Measurements from ENCODE around the gene MLLT3. TPM values are rescaled to one million over a fixed set of nuclear protein-coding genes. Genes with fewer than 3 reads are reported as not detected.

Gene MLLT3
- total and polyA plus RNA-seq, 3 donors from 2014 or later: 5.2 to 11.0 (median 7.6) TPM

DNA sequence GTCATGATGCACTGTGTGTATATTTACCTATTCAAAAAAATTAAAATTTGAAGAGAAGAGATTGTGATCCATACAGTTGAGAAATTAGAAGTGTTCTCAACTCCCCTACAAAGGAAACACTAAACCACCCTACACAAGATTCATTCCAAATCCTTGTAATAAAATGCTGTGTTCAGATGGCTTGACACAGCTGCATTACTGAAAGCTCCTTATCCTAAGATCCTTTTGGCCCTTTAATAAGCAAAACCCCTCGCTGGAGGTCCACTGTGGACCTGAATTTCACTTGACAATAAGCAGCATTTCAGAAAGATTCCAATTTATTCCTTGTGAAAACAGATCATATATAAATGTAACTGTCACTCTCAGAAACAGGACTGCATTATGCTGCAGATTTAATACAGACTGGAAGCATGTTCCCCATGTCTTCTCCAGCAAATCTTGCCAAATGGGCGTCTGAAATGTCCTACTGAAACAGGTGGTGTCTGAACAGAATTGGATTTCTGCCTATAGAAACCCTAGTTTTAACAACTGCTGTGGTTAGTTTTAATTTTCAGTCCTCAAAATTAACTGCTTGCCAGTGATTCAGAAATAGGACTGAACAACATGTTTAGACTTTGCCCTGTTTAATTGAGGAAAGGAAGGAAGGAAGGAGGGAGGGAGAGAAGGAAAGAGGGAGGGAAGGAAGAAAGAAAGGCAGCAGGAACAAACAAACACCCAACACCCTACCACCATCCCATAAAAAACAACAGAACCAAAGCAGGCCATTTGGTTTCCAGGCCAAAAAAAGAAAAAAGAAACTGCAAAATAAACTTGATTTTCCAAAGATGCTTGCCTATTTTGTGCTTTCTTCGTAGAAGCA lies 179.6 kb downstream of the MLLT3 start:
- Histone ChIP-seq H3K9me3 (no peaks in the 10 kb centered on the region), H3K4me3 (no peak overlapping the region), H3K27me3 (no peaks in the 10 kb centered on the region), H3K36me3 (ENCODE audit: low read depth, missing control alignments) (no peaks in the 10 kb centered on the region), H3K27ac (no peak overlapping the region), H3K4me1 (no peaks in the 10 kb centered on the region)
- intact Hi-C loops (cut with DNase I; ENCODE audit: low total_unique reads): no loop called here
- whole genome bisulfite sequencing, 2 donors: 55 to 68% methylated on average over 3 of the region's 3 CpGs
- DNase-seq: no peak
- TF ChIP-seq, protein P1, sequence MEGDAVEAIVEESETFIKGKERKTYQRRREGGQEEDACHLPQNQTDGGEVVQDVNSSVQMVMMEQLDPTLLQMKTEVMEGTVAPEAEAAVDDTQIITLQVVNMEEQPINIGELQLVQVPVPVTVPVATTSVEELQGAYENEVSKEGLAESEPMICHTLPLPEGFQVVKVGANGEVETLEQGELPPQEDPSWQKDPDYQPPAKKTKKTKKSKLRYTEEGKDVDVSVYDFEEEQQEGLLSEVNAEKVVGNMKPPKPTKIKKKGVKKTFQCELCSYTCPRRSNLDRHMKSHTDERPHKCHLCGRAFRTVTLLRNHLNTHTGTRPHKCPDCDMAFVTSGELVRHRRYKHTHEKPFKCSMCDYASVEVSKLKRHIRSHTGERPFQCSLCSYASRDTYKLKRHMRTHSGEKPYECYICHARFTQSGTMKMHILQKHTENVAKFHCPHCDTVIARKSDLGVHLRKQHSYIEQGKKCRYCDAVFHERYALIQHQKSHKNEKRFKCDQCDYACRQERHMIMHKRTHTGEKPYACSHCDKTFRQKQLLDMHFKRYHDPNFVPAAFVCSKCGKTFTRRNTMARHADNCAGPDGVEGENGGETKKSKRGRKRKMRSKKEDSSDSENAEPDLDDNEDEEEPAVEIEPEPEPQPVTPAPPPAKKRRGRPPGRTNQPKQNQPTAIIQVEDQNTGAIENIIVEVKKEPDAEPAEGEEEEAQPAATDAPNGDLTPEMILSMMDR (IDR thresholded peaks at IDR 0.05): no peak
- TF ChIP-seq POLR2A (IDR thresholded peaks at IDR 0.05): no peak

- TF ChIP-seq, protein P1 (IDR thresholded peaks at IDR 0.05): no peak
- no peak for TF ChIP-seq POLR2A (IDR thresholded peaks at IDR 0.05)
- DNase-seq: no peak
- Histone ChIP-seq H3K27ac (no peak overlapping the region), H3K36me3 (ENCODE audit: low read depth, missing control alignments) (no peaks in the 10 kb centered on the region), H3K4me3 (no peak overlapping the region), H3K4me1 (no peaks in the 10 kb centered on the region), H3K9me3 (no peaks in the 10 kb centered on the region), H3K27me3 (no peaks in the 10 kb centered on the region)
- 64 to 65% methylated on average over 4 of the region's 4 CpGs for WGBS, 2 donors
- intact Hi-C loops (cut with DNase I; ENCODE audit: low total_unique reads): no loop called here
These were observed 180.4 kb downstream of the MLLT3 start for GRCh38 chr9:20441711-20442423.

GRCh38 chr9:20441166-20441565 lies 181.1 kb downstream of the MLLT3 start:
- H3K4me1 ChIP-seq: no peaks in the 10 kb centered on the region
- DNase-seq: no peak
- intact Hi-C loops (cut with DNase I; ENCODE audit: low total_unique reads): no loop called here
- WGBS, 2 donors: 78 to 84% methylated on average over 4 of the region's 4 CpGs
- H3K27me3 ChIP-seq: no peaks in the 10 kb centered on the region
- H3K36me3 ChIP-seq (ENCODE audit: low read depth, missing control alignments): no peaks in the 10 kb centered on the region
- H3K9me3 ChIP-seq: no peaks in the 10 kb centered on the region
- H3K27ac ChIP-seq: no peak overlapping the region
- no peak overlapping the region for H3K4me3 ChIP-seq
- TF ChIP-seq, protein P1 (IDR thresholded peaks at IDR 0.05): no peak
- no peak for TF ChIP-seq POLR2A (IDR thresholded peaks at IDR 0.05)

- H3K27ac ChIP-seq: no peak overlapping the region
- no peak overlapping the region for H3K4me3 ChIP-seq
- H3K4me1 ChIP-seq: no peaks in the 10 kb centered on the region
- H3K9me3 ChIP-seq: no peaks in the 10 kb centered on the region
- no peaks in the 10 kb centered on the region for H3K36me3 ChIP-seq (ENCODE audit: low read depth, missing control alignments)
- intact Hi-C loops (cut with DNase I; ENCODE audit: low total_unique reads): no loop called here
- 59 to 67% methylated on average over 2 of the region's 2 CpGs for WGBS, 2 donors
- TF ChIP-seq, protein P1 (IDR thresholded peaks at IDR 0.05): no peak
- TF ChIP-seq POLR2A (IDR thresholded peaks at IDR 0.05): no peak
- DNase-seq: no peak
- no peaks in the 10 kb centered on the region for H3K27me3 ChIP-seq
These were observed 184.8 kb downstream of the MLLT3 start for GRCh38 chr9:20437476-20437875.

All from testis (tissue), 3 donors.